Hepatocyte (in vitro differentiated cells): ENCODE results near the gene COG4.

ENCODE experiments used
- EZH2 ChIP-seq: fragments of 200-600 bp; sonication (generic); IDR thresholded peaks from 2 replicates; pipeline ENCODE4 v1.6.1; 2016; ENCODE audit warnings: antibody characterized with exemption, mild to moderate bottlenecking, borderline replicate concordance
- TF ChIP-seq, protein P1 (sequence below): fragments of 200-600 bp; sonication (generic); IDR thresholded peaks from 2 replicates; pipeline ENCODE4 v1.5.1; 2016; ENCODE audit warnings: antibody characterized with exemption, mild to moderate bottlenecking; ENCODE audit not compliant: poor library complexity

DNA sequence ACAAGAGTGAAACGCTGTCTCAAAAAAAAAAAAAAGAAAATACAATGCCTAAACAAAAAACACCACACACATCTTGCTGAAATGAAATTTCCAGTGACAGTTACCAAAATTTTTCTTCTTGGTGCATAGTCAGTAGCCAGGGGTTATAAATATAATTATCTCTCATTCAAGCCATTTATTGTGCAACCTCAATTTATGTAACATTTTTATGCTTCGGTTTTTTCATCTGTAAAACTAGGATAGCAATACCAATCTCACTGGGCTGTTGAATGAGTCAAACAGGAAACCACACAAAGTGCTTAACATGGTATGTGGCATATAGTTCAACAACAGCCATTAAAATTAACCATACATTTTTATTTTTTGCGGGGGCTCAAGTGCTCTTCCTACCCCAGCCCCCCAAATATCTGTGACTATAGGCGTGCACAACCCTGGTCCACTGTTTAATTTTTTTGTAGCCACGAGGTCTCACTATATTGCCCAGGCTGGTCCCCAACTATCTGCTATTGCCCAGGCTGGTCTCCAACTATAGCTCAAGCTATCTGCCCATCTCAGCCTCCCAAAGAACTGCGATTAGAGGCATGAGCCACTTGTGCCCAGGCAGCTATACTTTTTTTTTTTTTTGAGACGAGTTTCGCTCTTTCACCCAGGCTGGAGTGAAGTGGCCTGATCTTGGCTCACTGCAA is 2.6 kb downstream of the COG4 start:
- TF ChIP-seq, protein P1, sequence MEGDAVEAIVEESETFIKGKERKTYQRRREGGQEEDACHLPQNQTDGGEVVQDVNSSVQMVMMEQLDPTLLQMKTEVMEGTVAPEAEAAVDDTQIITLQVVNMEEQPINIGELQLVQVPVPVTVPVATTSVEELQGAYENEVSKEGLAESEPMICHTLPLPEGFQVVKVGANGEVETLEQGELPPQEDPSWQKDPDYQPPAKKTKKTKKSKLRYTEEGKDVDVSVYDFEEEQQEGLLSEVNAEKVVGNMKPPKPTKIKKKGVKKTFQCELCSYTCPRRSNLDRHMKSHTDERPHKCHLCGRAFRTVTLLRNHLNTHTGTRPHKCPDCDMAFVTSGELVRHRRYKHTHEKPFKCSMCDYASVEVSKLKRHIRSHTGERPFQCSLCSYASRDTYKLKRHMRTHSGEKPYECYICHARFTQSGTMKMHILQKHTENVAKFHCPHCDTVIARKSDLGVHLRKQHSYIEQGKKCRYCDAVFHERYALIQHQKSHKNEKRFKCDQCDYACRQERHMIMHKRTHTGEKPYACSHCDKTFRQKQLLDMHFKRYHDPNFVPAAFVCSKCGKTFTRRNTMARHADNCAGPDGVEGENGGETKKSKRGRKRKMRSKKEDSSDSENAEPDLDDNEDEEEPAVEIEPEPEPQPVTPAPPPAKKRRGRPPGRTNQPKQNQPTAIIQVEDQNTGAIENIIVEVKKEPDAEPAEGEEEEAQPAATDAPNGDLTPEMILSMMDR, result no peak
- TF ChIP-seq EZH2, result no peak
